ENCODE results near the gene PARVB. TPM values are rescaled to one million over a fixed set of nuclear protein-coding genes. Genes with fewer than 3 reads are reported as not detected.

PARVB gene
- total and polyA plus RNA-seq, 2 of the 8 experiments (the other 6 are each of a cell fraction or from before 2014, with no cell fraction given), result 14.5 to 18.6 TPM

GRCh38 chr22:43996170-43996980 is 27.7 kb upstream of the PARVB start:
- no peak overlapping the region for H4K91ac ChIP-seq (replicated peaks; ENCODE audit: insufficient read length, low read length)
- no peaks in the 10 kb centered on the region for H3K9me3 ChIP-seq (ENCODE audit: insufficient read depth in 2 of 2, low read depth in 1 of 2, low read length in 1 of 2)
- no peak overlapping the region for H4K5ac ChIP-seq (ENCODE audit: insufficient read length, low read depth, low read length)
- H3K79me2 ChIP-seq (ENCODE audit: control insufficient read depth in 1 of 2, insufficient read depth in 2 of 2, low read length in 2 of 2), result no peaks in the 10 kb centered on the region
- no peaks in the 10 kb centered on the region for H3K27me3 ChIP-seq (replicated peaks in 1 of 4; ENCODE audit: control insufficient read depth in 3 of 4, extremely low read depth in 1 of 4, insufficient read depth in 3 of 4, low read length in 3 of 4)
- no peak overlapping the region for H3K4ac ChIP-seq (replicated peaks; ENCODE audit: insufficient read length, low read depth, low read length)
- H2BK20ac ChIP-seq (ENCODE audit: low read length), result no peak overlapping the region
- CTCF ChIA-PET (ENCODE audit: partially characterized antibody), result interaction anchor here (0.9 to 5.7 kb wide), 8 partner anchors 9 to 629 kb away, joined by 3 to 69 read pairs (median 4); no protein-coding TSS in a partner anchor
- no peak overlapping the region for H3K4me3 ChIP-seq (ENCODE audit: extremely low read depth in 1 of 4, insufficient read depth in 2 of 4, low read depth in 3 of 4, low read length in 4 of 4)
- H2BK15ac ChIP-seq (ENCODE audit: low read length), result no peak overlapping the region
- H4K20me1 ChIP-seq (replicated peaks in 1 of 2; ENCODE audit: control insufficient read depth in 1 of 2, insufficient read depth in 2 of 2, low read length in 2 of 2), result peaks cover 0 to 9% of the 10 kb centered on the region in 2 experiments
- no peaks in the 10 kb centered on the region for H3K23me2 ChIP-seq (ENCODE audit: low read depth, low read length)
- no peak overlapping the region for H3K27ac ChIP-seq (ENCODE audit: low read depth, low read length)
- peaks cover 0 to 13% (median 11%) of the 10 kb centered on the region in 4 experiments; a peak in 5 of 8 replicates for H3K36me3 ChIP-seq (ENCODE audit: control insufficient read depth in 2 of 4, insufficient read depth in 4 of 4, low read length in 3 of 4)
- no peak overlapping the region for H2BK5ac ChIP-seq (ENCODE audit: low read depth, low read length)
- H4K8ac ChIP-seq (ENCODE audit: extremely low read depth, insufficient read depth, low read length), result no peak overlapping the region
- H3K14ac ChIP-seq (ENCODE audit: insufficient read length), result no peak overlapping the region
- no peak overlapping the region for H2BK120ac ChIP-seq (replicated peaks; ENCODE audit: low read depth, low read length)
- H3K56ac ChIP-seq (replicated peaks; ENCODE audit: insufficient read length, low read depth, low read length), result no peak overlapping the region
- H3K79me1 ChIP-seq (ENCODE audit: low read depth, low read length), result no peaks in the 10 kb centered on the region
- 88% methylated on average over 30 of the region's 45 CpGs; no CpG with 5 or more reads in 1 of the 2 experiments for WGBS, 2 experiments (ENCODE audit: extremely low coverage in 1 of 2, insufficient coverage in 1 of 2, insufficient read length in 1 of 2, insufficient replicate concordance in 2 of 2, low coverage in 1 of 2, low lambda C conversion rate in 2 of 2, missing lambda C conversion rate in 1 of 2)
- no peak overlapping the region for H2AK5ac ChIP-seq (ENCODE audit: low read depth, low read length)
- H3K18ac ChIP-seq (ENCODE audit: extremely low read depth, low read length), result no peak overlapping the region
- no peak overlapping the region for H3K23ac ChIP-seq (ENCODE audit: insufficient read length)
- H3K9ac ChIP-seq (replicated peaks in 1 of 4; ENCODE audit: extremely low read depth in 1 of 4, low read depth in 3 of 4, low read length in 3 of 4), result no peak overlapping the region
- POLR2A ChIA-PET (ENCODE audit: partially characterized antibody), result no interaction called here
- peaks cover 0 to 2% (median 1%) of the 10 kb centered on the region in 4 experiments; a peak in 3 of 7 replicates for H3K4me1 ChIP-seq (replicated peaks in 1 of 4; ENCODE audit: control insufficient read depth in 3 of 4, insufficient read depth in 4 of 4, low read length in 3 of 4)
- no peak overlapping the region for H2AFZ ChIP-seq (ENCODE audit: low read length)
- H2BK12ac ChIP-seq (ENCODE audit: low read depth, low read length), result no peak overlapping the region
- no peak for DNase-seq (ENCODE audit: low read depth in 1 of 2, low spot score in 2 of 2)
- H3K4me2 ChIP-seq (ENCODE audit: insufficient read depth in 1 of 2, low read depth in 2 of 2, low read length in 2 of 2), result no peak overlapping the region
- no peak for FAIRE-seq
- TF ChIP-seq RAD21 (IDR thresholded peaks at IDR 0.05 in 1 of 2, conservative IDR thresholded peaks at IDR 0.05 in 1 of 2; ENCODE audit: low read depth in 2 of 2, low read length in 2 of 2), result no peak
- TF ChIP-seq BRCA1 (IDR thresholded peaks at IDR 0.05; ENCODE audit: low read depth, low read length), result no peak
- no peak for TF ChIP-seq RNF2 (IDR thresholded peaks at IDR 0.05; ENCODE audit: borderline replicate concordance, low read depth, low read length, missing control alignments, poor library complexity, severe bottlenecking)
- no peak for TF ChIP-seq ZNF274 (IDR thresholded peaks at IDR 0.05; ENCODE audit: borderline replicate concordance, extremely low read depth, low read length)
- TF ChIP-seq E2F6 (IDR thresholded peaks at IDR 0.05), result no peak
- no peak for TF ChIP-seq HDAC2 (IDR thresholded peaks at IDR 0.05; ENCODE audit: borderline replicate concordance in 1 of 2, low read depth in 2 of 2, low read length in 2 of 2)
- no peak for TF ChIP-seq RFX5 (IDR thresholded peaks at IDR 0.05; ENCODE audit: borderline replicate concordance, low read depth, low read length)
- TF ChIP-seq HDAC6 (IDR thresholded peaks at IDR 0.05; ENCODE audit: low read depth, low read length), result no peak
- no peak for TF ChIP-seq NANOG (IDR thresholded peaks at IDR 0.05; ENCODE audit: insufficient read depth, low read depth, low read length, poor library complexity, severe bottlenecking)
- no peak for TF ChIP-seq SP2 (IDR thresholded peaks at IDR 0.05; ENCODE audit: low read length)
